Omental fat pad (tissue), 4 donors: ENCODE measurements around the gene SLC1A2. TPM values are rescaled to one million over a fixed set of nuclear protein-coding genes. Genes with fewer than 3 reads are reported as not detected.

ENCODE experiments used
- ATAC-seq: fragments of 150-250 bp; one replicate; pipeline ENCODE4 v1.9.1; 2016; ENCODE audit warnings: mild to moderate bottlenecking, moderate library complexity; ENCODE audit not compliant: low FRiP score
- DNase-seq: peaks from one replicate; pipeline ENCODE4 v3.0.0-alpha.2; 2019; ENCODE audit warnings: low spot score
- CTCF ChIP-seq, 3 donors: fragments of 450-650 bp; IDR thresholded peaks; one replicate each; pipeline ENCODE4 v1.5.1; 2016 to 2017; ENCODE audit warnings: antibody characterized with exemption in 3 of 3, mild to moderate bottlenecking in 3 of 3, moderate library complexity in 2 of 3
- total RNA-seq, 4 donors: library from RNA; depleted of rRNA; stranded (reverse); fragments of >200 nt; gene quantifications; one replicate each; pipeline ENCODE4 v1.1.0, GENCODE V29; 2016

The SLC1A2 gene
- total RNA-seq, 4 donors from 2014 or later: 0.96 to 5.0 (median 2.8) TPM

- ATAC-seq: no peak
- no peak for DNase-seq
- TF ChIP-seq CTCF (IDR thresholded peaks at IDR 0.05): no peak
Measured at GRCh38 chr11:35338921-35339320, 80.4 kb downstream of the SLC1A2 start.

GRCh38 chr11:35337914-35338305, 81.4 kb downstream of the SLC1A2 start:
- no peak for ATAC-seq
- TF ChIP-seq CTCF (IDR thresholded peaks at IDR 0.05): no peak
- DNase-seq: no peak

- ATAC-seq (peak; percentile 49), DNase-seq (no peak)
- no peak for TF ChIP-seq CTCF (IDR thresholded peaks at IDR 0.05)
Measured at GRCh38 chr11:35337136-35337913, 82.0 kb downstream of the SLC1A2 start.

- ATAC-seq: no peak
- no peak for DNase-seq
- TF ChIP-seq CTCF (IDR thresholded peaks at IDR 0.05): no peak
Measured at GRCh38 chr11:35336726-35337125, 82.6 kb downstream of the SLC1A2 start.

GRCh38 chr11:35335226-35335625, 84.1 kb downstream of the SLC1A2 start:
- no peak for ATAC-seq
- no peak for TF ChIP-seq CTCF (IDR thresholded peaks at IDR 0.05)
- no peak for DNase-seq

- no peak for DNase-seq
- ATAC-seq: no peak
- TF ChIP-seq CTCF (IDR thresholded peaks at IDR 0.05): no peak
Measured at GRCh38 chr11:35334385-35335090, 84.8 kb downstream of the SLC1A2 start.

GRCh38 chr11:35332524-35332923, 86.8 kb downstream of the SLC1A2 start:
- ATAC-seq (no peak), DNase-seq (no peak)
- TF ChIP-seq CTCF (IDR thresholded peaks at IDR 0.05): no peak
